ENCODE results near the gene KCNC1. TPM values are rescaled to one million over a fixed set of nuclear protein-coding genes. Genes with fewer than 3 reads are reported as not detected.

Gene KCNC1
- total and polyA plus RNA-seq, 4 donors = 0.54 TPM; not detected in 3

DNA sequence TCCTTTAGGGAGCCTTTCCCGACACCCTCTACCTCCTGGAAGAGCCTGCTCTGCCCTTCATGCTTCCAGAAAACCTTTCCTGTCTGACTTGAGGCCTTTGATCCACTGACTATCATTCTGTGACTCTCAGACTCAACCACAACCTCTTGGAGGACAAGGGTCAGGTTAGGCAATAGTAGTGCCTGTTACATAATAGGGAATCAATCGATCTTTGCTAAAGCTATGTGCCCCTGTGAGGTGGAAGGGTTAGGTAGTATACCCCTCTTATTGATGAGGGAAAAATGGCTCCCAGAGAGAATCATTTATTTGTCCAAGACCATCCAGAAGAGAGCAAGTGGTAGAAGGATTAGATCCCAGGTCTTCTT is 16.2 kb downstream of the KCNC1 start:
- WGBS = 43% methylated on average over 2 of the region's 2 CpGs
- Histone ChIP-seq H3K36me3 (ENCODE audit: control insufficient read depth in 4 of 4, insufficient read depth in 3 of 4, low read depth in 1 of 4, low read length in 3 of 4) (no peaks in the 10 kb centered on the region), H3K9me3 (ENCODE audit: control insufficient read depth in 4 of 4, low read length in 3 of 4) (no peaks in the 10 kb centered on the region), H3K9ac (ENCODE audit: low read depth in 1 of 2, low read length in 2 of 2) (no peak overlapping the region), H3K4me1 (ENCODE audit: control insufficient read depth in 4 of 4, insufficient read depth in 4 of 4, low read length in 3 of 4) (peaks cover 1 to 22% (median 19%) of the 10 kb centered on the region in 4 donors), H3K4me3 (ENCODE audit: low read depth in 1 of 3, low read length in 3 of 3) (no peak overlapping the region), H3K27ac (ENCODE audit: low read depth in 1 of 2, low read length in 2 of 2) (no peak overlapping the region), H3K27me3 (ENCODE audit: control insufficient read depth in 4 of 4, insufficient read depth in 4 of 4, low read length in 3 of 4) (no peaks in the 10 kb centered on the region)
- no peak for DNase-seq (ENCODE audit: low spot score)
- TF ChIP-seq RXRA (IDR thresholded peaks at IDR 0.05) (peak; percentile 40 to 63), HNF4G (IDR thresholded peaks at IDR 0.05) (peak; percentile 81), SP1 (IDR thresholded peaks at IDR 0.05) (peak; percentile 25), FOXA1 (IDR thresholded peaks at IDR 0.05) (no peak), HNF4A (conservative IDR thresholded peaks at IDR 0.05) (peak; percentile 92 to 94)
- TF ChIP-seq, protein P1, sequence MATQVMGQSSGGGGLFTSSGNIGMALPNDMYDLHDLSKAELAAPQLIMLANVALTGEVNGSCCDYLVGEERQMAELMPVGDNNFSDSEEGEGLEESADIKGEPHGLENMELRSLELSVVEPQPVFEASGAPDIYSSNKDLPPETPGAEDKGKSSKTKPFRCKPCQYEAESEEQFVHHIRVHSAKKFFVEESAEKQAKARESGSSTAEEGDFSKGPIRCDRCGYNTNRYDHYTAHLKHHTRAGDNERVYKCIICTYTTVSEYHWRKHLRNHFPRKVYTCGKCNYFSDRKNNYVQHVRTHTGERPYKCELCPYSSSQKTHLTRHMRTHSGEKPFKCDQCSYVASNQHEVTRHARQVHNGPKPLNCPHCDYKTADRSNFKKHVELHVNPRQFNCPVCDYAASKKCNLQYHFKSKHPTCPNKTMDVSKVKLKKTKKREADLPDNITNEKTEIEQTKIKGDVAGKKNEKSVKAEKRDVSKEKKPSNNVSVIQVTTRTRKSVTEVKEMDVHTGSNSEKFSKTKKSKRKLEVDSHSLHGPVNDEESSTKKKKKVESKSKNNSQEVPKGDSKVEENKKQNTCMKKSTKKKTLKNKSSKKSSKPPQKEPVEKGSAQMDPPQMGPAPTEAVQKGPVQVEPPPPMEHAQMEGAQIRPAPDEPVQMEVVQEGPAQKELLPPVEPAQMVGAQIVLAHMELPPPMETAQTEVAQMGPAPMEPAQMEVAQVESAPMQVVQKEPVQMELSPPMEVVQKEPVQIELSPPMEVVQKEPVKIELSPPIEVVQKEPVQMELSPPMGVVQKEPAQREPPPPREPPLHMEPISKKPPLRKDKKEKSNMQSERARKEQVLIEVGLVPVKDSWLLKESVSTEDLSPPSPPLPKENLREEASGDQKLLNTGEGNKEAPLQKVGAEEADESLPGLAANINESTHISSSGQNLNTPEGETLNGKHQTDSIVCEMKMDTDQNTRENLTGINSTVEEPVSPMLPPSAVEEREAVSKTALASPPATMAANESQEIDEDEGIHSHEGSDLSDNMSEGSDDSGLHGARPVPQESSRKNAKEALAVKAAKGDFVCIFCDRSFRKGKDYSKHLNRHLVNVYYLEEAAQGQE (IDR thresholded peaks at IDR 0.05) = peak; percentile 28
- TF ChIP-seq, protein P2, sequence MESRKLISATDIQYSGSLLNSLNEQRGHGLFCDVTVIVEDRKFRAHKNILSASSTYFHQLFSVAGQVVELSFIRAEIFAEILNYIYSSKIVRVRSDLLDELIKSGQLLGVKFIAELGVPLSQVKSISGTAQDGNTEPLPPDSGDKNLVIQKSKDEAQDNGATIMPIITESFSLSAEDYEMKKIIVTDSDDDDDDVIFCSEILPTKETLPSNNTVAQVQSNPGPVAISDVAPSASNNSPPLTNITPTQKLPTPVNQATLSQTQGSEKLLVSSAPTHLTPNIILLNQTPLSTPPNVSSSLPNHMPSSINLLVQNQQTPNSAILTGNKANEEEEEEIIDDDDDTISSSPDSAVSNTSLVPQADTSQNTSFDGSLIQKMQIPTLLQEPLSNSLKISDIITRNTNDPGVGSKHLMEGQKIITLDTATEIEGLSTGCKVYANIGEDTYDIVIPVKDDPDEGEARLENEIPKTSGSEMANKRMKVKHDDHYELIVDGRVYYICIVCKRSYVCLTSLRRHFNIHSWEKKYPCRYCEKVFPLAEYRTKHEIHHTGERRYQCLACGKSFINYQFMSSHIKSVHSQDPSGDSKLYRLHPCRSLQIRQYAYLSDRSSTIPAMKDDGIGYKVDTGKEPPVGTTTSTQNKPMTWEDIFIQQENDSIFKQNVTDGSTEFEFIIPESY (IDR thresholded peaks at IDR 0.05) = no peak

GRCh38 chr11:17751558-17751957 is 17.0 kb downstream of the KCNC1 start:
- WGBS = 50% methylated on average over 2 of the region's 2 CpGs
- H3K9ac ChIP-seq (ENCODE audit: low read depth in 1 of 2, low read length in 2 of 2) = no peak overlapping the region
- H3K36me3 ChIP-seq (ENCODE audit: control insufficient read depth in 4 of 4, insufficient read depth in 3 of 4, low read depth in 1 of 4, low read length in 3 of 4) = no peaks in the 10 kb centered on the region
- no peak overlapping the region for H3K27ac ChIP-seq (ENCODE audit: low read depth in 1 of 2, low read length in 2 of 2)
- no peak for DNase-seq (ENCODE audit: low spot score)
- TF ChIP-seq MAX (IDR thresholded peaks at IDR 0.05) (no peak), RXRA (IDR thresholded peaks at IDR 0.05) (no peak), HNF4A (conservative IDR thresholded peaks at IDR 0.05) (no peak), EGR1 (IDR thresholded peaks at IDR 0.05; ENCODE audit: low read depth in 2 of 2) (no peak), HNF4G (IDR thresholded peaks at IDR 0.05) (no peak), FOXA2 (IDR thresholded peaks at IDR 0.05) (no peak), JUND (IDR thresholded peaks at IDR 0.05) (no peak), RAD21 (IDR thresholded peaks at IDR 0.05) (no peak), SP1 (IDR thresholded peaks at IDR 0.05) (no peak), NR2F2 (IDR thresholded peaks at IDR 0.05) (no peak), YY1 (IDR thresholded peaks at IDR 0.05) (no peak), FOXA1 (IDR thresholded peaks at IDR 0.05) (no peak), TAF1 (conservative IDR thresholded peaks at IDR 0.05) (no peak), ATF3 (IDR thresholded peaks at IDR 0.05) (no peak), GABPA (IDR thresholded peaks at IDR 0.05 in 1 of 2, conservative IDR thresholded peaks at IDR 0.05 in 1 of 2) (no peak)
- TF ChIP-seq, protein P2 (IDR thresholded peaks at IDR 0.05) = no peak
- TF ChIP-seq, protein P1 (IDR thresholded peaks at IDR 0.05) = no peak
- TF ChIP-seq, protein P3, sequence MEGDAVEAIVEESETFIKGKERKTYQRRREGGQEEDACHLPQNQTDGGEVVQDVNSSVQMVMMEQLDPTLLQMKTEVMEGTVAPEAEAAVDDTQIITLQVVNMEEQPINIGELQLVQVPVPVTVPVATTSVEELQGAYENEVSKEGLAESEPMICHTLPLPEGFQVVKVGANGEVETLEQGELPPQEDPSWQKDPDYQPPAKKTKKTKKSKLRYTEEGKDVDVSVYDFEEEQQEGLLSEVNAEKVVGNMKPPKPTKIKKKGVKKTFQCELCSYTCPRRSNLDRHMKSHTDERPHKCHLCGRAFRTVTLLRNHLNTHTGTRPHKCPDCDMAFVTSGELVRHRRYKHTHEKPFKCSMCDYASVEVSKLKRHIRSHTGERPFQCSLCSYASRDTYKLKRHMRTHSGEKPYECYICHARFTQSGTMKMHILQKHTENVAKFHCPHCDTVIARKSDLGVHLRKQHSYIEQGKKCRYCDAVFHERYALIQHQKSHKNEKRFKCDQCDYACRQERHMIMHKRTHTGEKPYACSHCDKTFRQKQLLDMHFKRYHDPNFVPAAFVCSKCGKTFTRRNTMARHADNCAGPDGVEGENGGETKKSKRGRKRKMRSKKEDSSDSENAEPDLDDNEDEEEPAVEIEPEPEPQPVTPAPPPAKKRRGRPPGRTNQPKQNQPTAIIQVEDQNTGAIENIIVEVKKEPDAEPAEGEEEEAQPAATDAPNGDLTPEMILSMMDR (IDR thresholded peaks at IDR 0.05; ENCODE audit: low read depth, low read length, missing input control) = no peak
- H3K9me3 ChIP-seq (ENCODE audit: control insufficient read depth in 4 of 4, low read length in 3 of 4) = no peaks in the 10 kb centered on the region
- H3K4me3 ChIP-seq (ENCODE audit: low read depth in 1 of 3, low read length in 3 of 3) = no peak overlapping the region
- H3K27me3 ChIP-seq (ENCODE audit: control insufficient read depth in 4 of 4, insufficient read depth in 4 of 4, low read length in 3 of 4) = no peaks in the 10 kb centered on the region
- H3K4me1 ChIP-seq (ENCODE audit: control insufficient read depth in 4 of 4, insufficient read depth in 4 of 4, low read length in 3 of 4) = peaks cover 1 to 22% (median 19%) of the 10 kb centered on the region in 4 donors
